Measurements from ENCODE around the gene RHEX. TPM values are rescaled to one million over a fixed set of nuclear protein-coding genes. Genes with fewer than 3 reads are reported as not detected.

RHEX gene, protein sequence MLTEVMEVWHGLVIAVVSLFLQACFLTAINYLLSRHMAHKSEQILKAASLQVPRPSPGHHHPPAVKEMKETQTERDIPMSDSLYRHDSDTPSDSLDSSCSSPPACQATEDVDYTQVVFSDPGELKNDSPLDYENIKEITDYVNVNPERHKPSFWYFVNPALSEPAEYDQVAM
- total RNA-seq, result not detected in 2 replicates

DNA sequence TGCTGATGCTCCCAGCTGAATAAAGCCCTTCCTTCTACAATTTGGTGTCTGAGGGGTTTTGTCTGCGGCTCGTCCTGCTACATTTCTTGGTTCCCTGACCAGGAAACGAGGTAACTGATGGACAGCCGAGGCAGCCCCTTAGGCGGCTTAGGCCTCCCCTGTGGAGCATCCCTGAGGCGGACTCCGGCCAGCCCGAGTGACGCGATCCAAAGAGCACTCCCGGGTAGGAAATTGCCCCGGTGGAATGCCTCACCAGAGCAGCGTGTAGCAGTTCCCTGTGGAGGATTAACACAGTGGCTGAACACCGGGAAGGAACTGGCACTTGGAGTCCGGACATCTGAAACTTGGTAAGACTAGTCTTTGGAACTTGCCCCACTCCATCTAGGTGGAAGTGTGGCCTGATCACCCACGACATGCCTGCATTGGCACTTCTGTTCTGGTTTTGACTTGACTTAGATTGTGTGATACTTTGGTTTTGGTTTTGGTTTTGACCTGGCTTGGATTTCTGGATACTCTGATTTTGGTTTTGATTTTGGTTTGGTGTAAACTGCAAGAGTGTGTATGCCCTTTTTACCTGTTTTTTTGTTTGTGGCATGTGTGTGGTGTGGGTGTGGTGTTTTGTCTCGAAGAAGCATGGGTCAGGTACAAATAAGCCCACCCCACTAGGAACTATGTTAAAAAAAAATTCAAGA lies at the start of gene RHEX:
Gene RHEX, plus strand, starts transcription at position 255 of the 692 bp plus-strand sequence. CDS start 44,656 bp downstream, outside the sequence.

GRCh38 chr1:206023695-206024094 lies 29.3 kb upstream of the RHEX start, which contains the start of gene CTSE:
CTSE (minus strand) TSS chr1:206023895; CDS start chr1:206023791, 104 bp downstream.

DNA sequence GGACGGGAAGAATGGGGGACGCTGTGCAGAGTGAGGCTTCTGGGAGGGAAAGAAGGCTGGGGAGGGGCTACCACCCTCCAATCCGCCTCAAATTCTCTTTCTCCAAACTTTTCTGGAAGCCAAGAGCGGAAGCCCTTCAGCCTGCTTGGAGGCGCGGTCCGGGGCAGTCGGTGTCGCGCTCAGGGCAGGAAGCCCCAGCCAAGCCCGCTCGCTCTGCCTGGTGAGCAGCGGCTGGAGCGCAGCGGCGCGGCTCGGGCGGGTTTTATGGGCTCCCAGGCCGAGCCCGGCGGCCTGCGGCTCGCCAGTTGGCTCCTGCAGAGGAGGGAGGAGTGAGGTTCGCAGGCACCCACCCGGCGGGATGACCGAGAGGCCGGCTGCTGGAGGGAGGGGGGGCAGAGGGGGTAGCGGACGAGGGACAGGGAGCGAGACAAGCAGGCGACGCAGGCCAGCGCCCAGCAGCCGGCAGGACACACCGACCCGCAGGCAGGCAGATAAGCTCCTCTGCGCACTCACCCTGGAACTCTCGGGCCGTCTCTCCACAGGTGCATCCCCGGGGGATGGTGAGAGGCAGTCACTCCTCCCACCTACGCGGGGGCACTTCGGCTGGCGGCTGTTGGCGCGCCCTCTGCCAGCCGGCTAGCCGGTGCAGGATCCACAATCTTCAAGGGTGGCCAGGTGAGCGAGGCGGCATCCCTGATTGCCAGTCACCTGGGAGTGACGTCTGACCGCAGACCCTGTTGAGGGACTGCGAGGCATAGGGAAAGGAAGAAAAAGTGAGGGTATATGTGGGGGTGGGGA lies 64.4 kb downstream of the RHEX start, which contains the start of gene AVPR1B:
Gene AVPR1B, minus strand, starts transcription at position 238 of the 798 bp plus-strand sequence. CDS start 498 bp downstream, outside the sequence.

Other genes with a start within 250 kb of the RHEX start
- gene SLC41A1, start 240.0 kb upstream of the RHEX start, total RNA-seq, result 22.0 and 24.9 TPM in 2 replicates
- gene PM20D1, start 203.0 kb upstream of the RHEX start, total RNA-seq, result 0.17 TPM in 1 of 2 replicates, not detected in the other
- gene SLC26A9, start 109.7 kb upstream of the RHEX start, total RNA-seq, result not detected in 2 replicates
- gene RAB7B, start 49.8 kb upstream of the RHEX start, total RNA-seq, result 7.3 and 11.0 TPM in 2 replicates
- not detected in 2 replicates for gene CTSE, start 29.3 kb upstream of the RHEX start, total RNA-seq
- gene AVPR1B, start 64.2 kb downstream of the RHEX start, total RNA-seq, result not detected in 2 replicates
- gene FAM72A, start 149.7 kb downstream of the RHEX start, total RNA-seq, result 0.09 and 0.23 TPM in 2 replicates
- gene SRGAP2, start 150.4 kb downstream of the RHEX start, total RNA-seq, result 30.0 and 37.0 TPM in 2 replicates